ENCODE results near the gene RHOXF1. TPM values are rescaled to one million over a fixed set of nuclear protein-coding genes. Genes with fewer than 3 reads are reported as not detected.
"Not testable (repeated sequence)": the region's sequence is repeated elsewhere in the genome, so short reads cannot be mapped to it uniquely, and the experiment has no call there.

Gene RHOXF1
- total and polyA plus RNA-seq, 2 donors (not counting 1 experiment from before 2014, with no cell fraction given) = 2.8 TPM; not detected in 1

DNA sequence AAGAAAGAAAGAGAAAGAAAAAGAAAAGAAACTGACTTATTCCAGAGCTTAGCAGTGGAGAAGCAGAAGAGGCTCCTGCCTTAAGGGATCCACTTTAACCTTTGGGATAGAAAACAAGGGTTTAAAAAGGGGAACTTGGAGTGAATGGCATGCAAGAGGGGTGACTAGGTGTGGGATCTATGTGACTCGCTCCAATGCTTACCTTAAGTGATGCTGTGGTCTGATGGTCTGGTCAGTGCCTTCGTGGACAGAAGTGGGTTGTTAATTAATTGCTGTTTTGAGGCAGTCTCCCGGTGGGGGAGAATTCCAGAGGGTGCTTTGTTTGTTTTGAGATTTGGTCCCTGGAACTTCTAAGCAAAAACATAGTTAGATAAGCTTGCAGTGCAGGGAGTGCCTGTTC, 21.1 kb upstream of the RHOXF1 start:
- no peaks in the 10 kb centered on the region for H4K20me1 ChIP-seq (ENCODE audit: control insufficient read depth, insufficient read depth, low read length, poor library complexity, severe bottlenecking)
- H3K27ac ChIP-seq (ENCODE audit: low read length in 2 of 2) = no peak overlapping the region
- no peaks in the 10 kb centered on the region for H3K36me3 ChIP-seq (replicated peaks in 1 of 2; ENCODE audit: control extremely low read depth in 1 of 2, control insufficient read depth in 1 of 2, extremely low read depth in 1 of 2, insufficient read depth in 2 of 2, low read length in 1 of 2)
- intact Hi-C loops (cut with micrococcal nuclease) = no loop called here
- H3K9ac ChIP-seq (ENCODE audit: low read length) = no peak overlapping the region
- H3K27me3 ChIP-seq (replicated peaks in 1 of 4; ENCODE audit: control extremely low read depth in 1 of 4, control insufficient read depth in 3 of 4, insufficient read depth in 4 of 4, low read length in 3 of 4) = no peaks in the 10 kb centered on the region
- no peak for DNase-seq
- TF ChIP-seq, protein P1, sequence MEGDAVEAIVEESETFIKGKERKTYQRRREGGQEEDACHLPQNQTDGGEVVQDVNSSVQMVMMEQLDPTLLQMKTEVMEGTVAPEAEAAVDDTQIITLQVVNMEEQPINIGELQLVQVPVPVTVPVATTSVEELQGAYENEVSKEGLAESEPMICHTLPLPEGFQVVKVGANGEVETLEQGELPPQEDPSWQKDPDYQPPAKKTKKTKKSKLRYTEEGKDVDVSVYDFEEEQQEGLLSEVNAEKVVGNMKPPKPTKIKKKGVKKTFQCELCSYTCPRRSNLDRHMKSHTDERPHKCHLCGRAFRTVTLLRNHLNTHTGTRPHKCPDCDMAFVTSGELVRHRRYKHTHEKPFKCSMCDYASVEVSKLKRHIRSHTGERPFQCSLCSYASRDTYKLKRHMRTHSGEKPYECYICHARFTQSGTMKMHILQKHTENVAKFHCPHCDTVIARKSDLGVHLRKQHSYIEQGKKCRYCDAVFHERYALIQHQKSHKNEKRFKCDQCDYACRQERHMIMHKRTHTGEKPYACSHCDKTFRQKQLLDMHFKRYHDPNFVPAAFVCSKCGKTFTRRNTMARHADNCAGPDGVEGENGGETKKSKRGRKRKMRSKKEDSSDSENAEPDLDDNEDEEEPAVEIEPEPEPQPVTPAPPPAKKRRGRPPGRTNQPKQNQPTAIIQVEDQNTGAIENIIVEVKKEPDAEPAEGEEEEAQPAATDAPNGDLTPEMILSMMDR (IDR thresholded peaks at IDR 0.05) = no peak
- no peak for TF ChIP-seq EZH2 (IDR thresholded peaks at IDR 0.05; ENCODE audit: borderline replicate concordance, insufficient read depth, low read depth, low read length, poor library complexity, severe bottlenecking)
- no peaks in the 10 kb centered on the region for H3K79me2 ChIP-seq (ENCODE audit: control insufficient read depth, insufficient read depth, low read length)
- no peaks in the 10 kb centered on the region for H3K9me3 Mint-ChIP-seq (ENCODE audit: insufficient read depth)
- no peaks in the 10 kb centered on the region for H3K9me3 ChIP-seq (ENCODE audit: control extremely low read depth in 1 of 3, control insufficient read depth in 2 of 3, insufficient read depth in 1 of 3, low read length in 2 of 3)
- H3K4me1 Mint-ChIP-seq = no peaks in the 10 kb centered on the region
- no peak overlapping the region for H3K4me3 Mint-ChIP-seq
- no peak for ATAC-seq (ENCODE audit: low read depth)
- no peak overlapping the region for H2AFZ ChIP-seq (ENCODE audit: insufficient read depth, low read depth, low read length, poor library complexity, severe bottlenecking)
- ChIA-PET CTCF (no interaction called here), POLR2A (no interaction called here)
- H3K4me1 ChIP-seq (ENCODE audit: control insufficient read depth in 2 of 2, insufficient read depth in 2 of 2, low read length in 2 of 2) = no peaks in the 10 kb centered on the region
- 56% methylated on average over 3 of the region's 3 CpGs for WGBS (ENCODE audit: insufficient coverage)
- no peak overlapping the region for H3K27ac Mint-ChIP-seq
- H3K4me3 ChIP-seq (ENCODE audit: control extremely low read depth in 1 of 5, extremely low read depth in 1 of 5, insufficient read depth in 1 of 5, low read depth in 2 of 5, low read length in 4 of 5) = no peak overlapping the region
- no peak overlapping the region for H3K4me2 ChIP-seq (replicated peaks; ENCODE audit: low read depth, low read length, poor library complexity, severe bottlenecking)
- no peaks in the 10 kb centered on the region for H3K27me3 Mint-ChIP-seq

DNA sequence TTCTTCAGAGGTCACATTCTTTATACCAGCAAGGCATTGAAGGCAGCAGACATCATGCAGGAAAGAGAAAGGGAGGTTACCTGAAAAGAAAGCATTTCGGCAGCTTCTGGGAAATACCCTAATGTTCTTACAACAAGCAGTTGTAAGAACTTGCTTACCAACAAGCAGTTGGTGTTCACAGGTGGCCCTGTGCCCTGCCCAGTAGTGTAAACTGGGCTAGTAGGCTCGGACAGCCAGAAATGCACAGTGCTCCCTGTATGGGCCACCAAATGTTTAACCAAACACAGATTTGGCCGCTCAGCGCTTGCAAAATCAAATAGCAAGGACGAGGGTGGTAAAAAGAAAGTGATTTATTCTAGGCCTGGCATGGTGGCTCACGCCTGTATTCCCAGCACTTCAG, 20.4 kb upstream of the RHOXF1 start:
- Histone ChIP-seq H3K79me2 (ENCODE audit: control insufficient read depth, insufficient read depth, low read length) (no peaks in the 10 kb centered on the region), H3K27me3 (replicated peaks in 1 of 4; ENCODE audit: control extremely low read depth in 1 of 4, control insufficient read depth in 3 of 4, insufficient read depth in 4 of 4, low read length in 3 of 4) (no peaks in the 10 kb centered on the region), H4K20me1 (ENCODE audit: control insufficient read depth, insufficient read depth, low read length, poor library complexity, severe bottlenecking) (no peaks in the 10 kb centered on the region), H3K4me3 (ENCODE audit: control extremely low read depth in 1 of 5, extremely low read depth in 1 of 5, insufficient read depth in 1 of 5, low read depth in 2 of 5, low read length in 4 of 5) (no peak overlapping the region), H3K9me3 (ENCODE audit: control extremely low read depth in 1 of 3, control insufficient read depth in 2 of 3, insufficient read depth in 1 of 3, low read length in 2 of 3) (no peaks in the 10 kb centered on the region), H3K4me2 (replicated peaks; ENCODE audit: low read depth, low read length, poor library complexity, severe bottlenecking) (no peak overlapping the region), H3K9ac (ENCODE audit: low read length) (no peak overlapping the region), H3K27ac (ENCODE audit: low read length in 2 of 2) (no peak overlapping the region), H2AFZ (ENCODE audit: insufficient read depth, low read depth, low read length, poor library complexity, severe bottlenecking) (no peak overlapping the region), H3K36me3 (replicated peaks in 1 of 2; ENCODE audit: control extremely low read depth in 1 of 2, control insufficient read depth in 1 of 2, extremely low read depth in 1 of 2, insufficient read depth in 2 of 2, low read length in 1 of 2) (no peaks in the 10 kb centered on the region), H3K4me1 (ENCODE audit: control insufficient read depth in 2 of 2, insufficient read depth in 2 of 2, low read length in 2 of 2) (no peaks in the 10 kb centered on the region)
- CTCF ChIA-PET = no interaction called here
- WGBS (ENCODE audit: insufficient coverage) = no CpG with 5 or more reads among the region's 6 CpGs
- no peak for ATAC-seq (ENCODE audit: low read depth)
- intact Hi-C loops (cut with micrococcal nuclease) = no loop called here
- Mint-ChIP-seq H3K27ac (no peak overlapping the region), H3K9me3 (ENCODE audit: insufficient read depth) (no peaks in the 10 kb centered on the region), H3K27me3 (no peaks in the 10 kb centered on the region), H3K4me1 (no peaks in the 10 kb centered on the region), H3K4me3 (no peak overlapping the region)
- DNase-seq = no peak
- POLR2A ChIA-PET = no interaction called here
- TF ChIP-seq, protein P1 (IDR thresholded peaks at IDR 0.05) = no peak
- TF ChIP-seq EZH2 (IDR thresholded peaks at IDR 0.05; ENCODE audit: borderline replicate concordance, insufficient read depth, low read depth, low read length, poor library complexity, severe bottlenecking) = no peak

GRCh38 chrX:120128306-120128846, 12.7 kb upstream of the RHOXF1 start:
- intact Hi-C loops (cut with micrococcal nuclease); H3K27ac Mint-ChIP-seq; H3K4me3 Mint-ChIP-seq; DNase-seq; H3K36me3 ChIP-seq (replicated peaks in 1 of 2; ENCODE audit: control extremely low read depth in 1 of 2, control insufficient read depth in 1 of 2, extremely low read depth in 1 of 2, insufficient read depth in 2 of 2, low read length in 1 of 2); H3K27me3 Mint-ChIP-seq; CTCF ChIA-PET; ATAC-seq (ENCODE audit: low read depth); H3K4me3 ChIP-seq (ENCODE audit: control extremely low read depth in 1 of 5, extremely low read depth in 1 of 5, insufficient read depth in 1 of 5, low read depth in 2 of 5, low read length in 4 of 5); H3K79me2 ChIP-seq (ENCODE audit: control insufficient read depth, insufficient read depth, low read length); H4K20me1 ChIP-seq (ENCODE audit: control insufficient read depth, insufficient read depth, low read length, poor library complexity, severe bottlenecking); POLR2A ChIA-PET; H3K4me1 Mint-ChIP-seq; H3K9ac ChIP-seq (ENCODE audit: low read length); H3K4me1 ChIP-seq (ENCODE audit: control insufficient read depth in 2 of 2, insufficient read depth in 2 of 2, low read length in 2 of 2); H3K9me3 ChIP-seq (ENCODE audit: control extremely low read depth in 1 of 3, control insufficient read depth in 2 of 3, insufficient read depth in 1 of 3, low read length in 2 of 3); H3K27ac ChIP-seq (ENCODE audit: low read length in 2 of 2); H2AFZ ChIP-seq (ENCODE audit: insufficient read depth, low read depth, low read length, poor library complexity, severe bottlenecking); H3K9me3 Mint-ChIP-seq (ENCODE audit: insufficient read depth); H3K4me2 ChIP-seq (replicated peaks; ENCODE audit: low read depth, low read length, poor library complexity, severe bottlenecking); H3K27me3 ChIP-seq (replicated peaks in 1 of 4; ENCODE audit: control extremely low read depth in 1 of 4, control insufficient read depth in 3 of 4, insufficient read depth in 4 of 4, low read length in 3 of 4): not testable (repeated sequence)
- WGBS (ENCODE audit: insufficient coverage) = 100% methylated on average over 1 of the region's 5 CpGs
